ENCODE measurements around the gene TSPAN14. TPM values are rescaled to one million over a fixed set of nuclear protein-coding genes. Genes with fewer than 3 reads are reported as not detected.

Gene TSPAN14
- total and polyA plus RNA-seq, 2 of the 13 experiments (the other 11 are each of a cell fraction or from before 2014, with no cell fraction given), result 24.1 to 80.6 TPM

- peak; percentile 64; the same call in 1 of the 2 replicates for TF ChIP-seq THAP7 (CRISPR knock-in tag; IDR thresholded peaks at IDR 0.05)
- no peak for TF ChIP-seq ZNF383 (CRISPR knock-in tag; IDR thresholded peaks at IDR 0.05; ENCODE audit: borderline replicate concordance)
- TF ChIP-seq KLF12 (CRISPR knock-in tag; IDR thresholded peaks at IDR 0.05; ENCODE audit: borderline replicate concordance), result no peak
- no peak for TF ChIP-seq CC2D1A (CRISPR knock-in tag; IDR thresholded peaks at IDR 0.05)
- TF ChIP-seq KDM1A (CRISPR knock-in tag; IDR thresholded peaks at IDR 0.05), result no peak
- TF ChIP-seq ZNF512B (CRISPR knock-in tag; IDR thresholded peaks at IDR 0.05; ENCODE audit: borderline replicate concordance), result no peak
- TF ChIP-seq HINFP (CRISPR knock-in tag; IDR thresholded peaks at IDR 0.05; ENCODE audit: low read depth), result 0 out of 2 replicates have a peak, but pooled peaks have one; percentile 10
- no peak for TF ChIP-seq NFAT5 (CRISPR knock-in tag; IDR thresholded peaks at IDR 0.05)
- TF ChIP-seq MAF1 (CRISPR knock-in tag; IDR thresholded peaks at IDR 0.05; ENCODE audit: borderline replicate concordance), result no peak
- TF ChIP-seq GFI1 (CRISPR knock-in tag; IDR thresholded peaks at IDR 0.05; ENCODE audit: borderline replicate concordance), result peak; percentile 67; the same call in 1 of the 2 replicates
- TF ChIP-seq ZNF543 (CRISPR knock-in tag; IDR thresholded peaks at IDR 0.05), result no peak
- TF ChIP-seq HDAC6 (IDR thresholded peaks at IDR 0.05; ENCODE audit: low read depth, low read length), result no peak
- peak; percentile 49; the same call in 1 of the 2 replicates for TF ChIP-seq FOXC1 (CRISPR knock-in tag; IDR thresholded peaks at IDR 0.05; ENCODE audit: borderline replicate concordance)
- no peak for TF ChIP-seq ZBTB34 (CRISPR knock-in tag; IDR thresholded peaks at IDR 0.05)
- peak; percentile 22; the same call in 1 of the 2 replicates for TF ChIP-seq ZNF274 (CRISPR knock-in tag; IDR thresholded peaks at IDR 0.05)
- TF ChIP-seq MEF2D (CRISPR knock-in tag; IDR thresholded peaks at IDR 0.05), result no peak
- 0 out of 2 replicates have a peak, but pooled peaks have one; percentile 41 for TF ChIP-seq ZNF557 (CRISPR knock-in tag; IDR thresholded peaks at IDR 0.05)
These were observed 861 bp upstream of the TSPAN14 start (continued) for GRCh38 chr10:80453056-80453841.
